HEK293T (cell line): ENCODE data around the gene EDN2.

Source experiments
- CTCF ChIA-PET: fragments of 350-600 bp; formaldehyde crosslinking; extraction: SDS; loops from one replicate; lab custom pipeline; 2021; ENCODE audit warnings: antibody characterized with exemption, inconsistent platforms; lab: Yijun Ruan, JAX
- POLR2A ChIA-PET: fragments of 350-600 bp; formaldehyde crosslinking; extraction: SDS; loops from one replicate; lab custom pipeline; 2020; ENCODE audit warnings: antibody characterized with exemption, inconsistent platforms; lab: Yijun Ruan, JAX
- DNase-seq: peaks from one replicate; pipeline ENCODE4 v3.0.0; 2012; ENCODE audit warnings: mixed read lengths; ENCODE audit errors: extremely low spot score
- ARNT ChIP-seq: fragments of 450-650 bp; IDR thresholded peaks from 2 replicates; pipeline ENCODE4 v1.6.1; 2017; ENCODE audit warnings: mild to moderate bottlenecking
- BHLHE40 ChIP-seq: fragments of 450-650 bp; IDR thresholded peaks from 2 replicates; pipeline ENCODE4 v1.6.1; 2016; ENCODE audit warnings: mild to moderate bottlenecking, moderate library complexity, borderline replicate concordance
- CTBP1 ChIP-seq: fragments of 450-650 bp; IDR thresholded peaks from 2 replicates; pipeline ENCODE4 v1.6.1; 2016; ENCODE audit warnings: borderline replicate concordance
- FOXA1 ChIP-seq: fragments of 450-650 bp; IDR thresholded peaks from 2 replicates; pipeline ENCODE4 v1.6.1; 2016; ENCODE audit warnings: mild to moderate bottlenecking
- FOXK2 ChIP-seq: fragments of 450-650 bp; IDR thresholded peaks from 2 replicates; pipeline ENCODE4 v1.6.1; 2016; ENCODE audit warnings: mild to moderate bottlenecking
- FOXM1 ChIP-seq: fragments of 450-650 bp; IDR thresholded peaks from 2 replicates; pipeline ENCODE4 v1.6.1; 2017; ENCODE audit warnings: mild to moderate bottlenecking, borderline replicate concordance
- HDGF ChIP-seq: fragments of 450-650 bp; IDR thresholded peaks from 2 replicates; pipeline ENCODE4 v1.6.1; 2017; ENCODE audit warnings: antibody characterized with exemption, borderline replicate concordance
- L3MBTL2 ChIP-seq: fragments of 450-650 bp; conservative IDR thresholded peaks from 2 replicates; pipeline ENCODE4 v1.6.1; 2016; ENCODE audit warnings: mild to moderate bottlenecking
- LEF1 ChIP-seq: fragments of 450-650 bp; IDR thresholded peaks from 2 replicates; pipeline ENCODE4 v1.6.1; 2017; ENCODE audit warnings: mild to moderate bottlenecking, borderline replicate concordance
- NFRKB ChIP-seq: fragments of 450-650 bp; IDR thresholded peaks from 2 replicates; pipeline ENCODE4 v1.6.1; 2016; ENCODE audit warnings: mild to moderate bottlenecking, moderate library complexity
- SP1 ChIP-seq: fragments of 450-650 bp; IDR thresholded peaks from 2 replicates; pipeline ENCODE4 v1.6.1; 2017
- SUZ12 ChIP-seq: fragments of 450-650 bp; IDR thresholded peaks from 2 replicates; pipeline ENCODE4 v1.6.1; 2016; ENCODE audit warnings: mild to moderate bottlenecking
- TARDBP ChIP-seq: fragments of 450-650 bp; IDR thresholded peaks from 2 replicates; pipeline ENCODE4 v1.6.1; 2016
- ZNF384 ChIP-seq: fragments of 450-650 bp; IDR thresholded peaks from 2 replicates; pipeline ENCODE4 v1.6.1; 2016
- TF ChIP-seq, protein P1 (sequence below): fragments of 450-650 bp; IDR thresholded peaks from 2 replicates; pipeline ENCODE4 v1.6.1; 2016

Gene EDN2

DNA sequence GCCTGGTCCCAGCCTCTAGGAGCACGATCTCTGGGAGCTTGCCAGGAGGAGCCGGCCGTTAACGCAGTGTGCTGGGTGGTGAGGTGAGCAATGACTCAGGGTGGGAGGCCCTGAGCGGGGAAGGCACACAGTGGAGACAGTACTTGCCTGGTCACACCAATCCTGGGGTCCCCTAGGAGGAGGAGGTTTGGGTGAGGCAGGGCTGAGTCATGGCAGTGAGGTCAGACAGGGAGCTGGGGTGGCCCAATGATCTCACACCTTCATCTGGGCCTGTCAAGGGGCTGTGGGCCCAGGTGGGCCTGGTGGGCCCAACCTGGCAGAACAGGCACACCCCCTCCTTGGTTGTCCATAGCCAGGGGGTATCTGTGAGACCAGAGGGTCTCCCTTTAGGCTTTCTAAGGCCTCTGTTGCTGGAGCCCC is 8.6 kb upstream of the EDN2 start:
- CTCF ChIA-PET, result interaction anchor here (0.6 to 2.3 kb wide), 10 partner anchors 8 to 730 kb away, joined by 3 to 10 read pairs (median 4); partner anchors contain the start of gene EDN2
- POLR2A ChIA-PET, result no interaction called here
- no peak for DNase-seq
- TF ChIP-seq HDGF (no peak), BHLHE40 (no peak), SP1 (no peak), FOXK2 (no peak), ZNF384 (no peak), SUZ12 (no peak), NFRKB (no peak)
- TF ChIP-seq, protein P1, sequence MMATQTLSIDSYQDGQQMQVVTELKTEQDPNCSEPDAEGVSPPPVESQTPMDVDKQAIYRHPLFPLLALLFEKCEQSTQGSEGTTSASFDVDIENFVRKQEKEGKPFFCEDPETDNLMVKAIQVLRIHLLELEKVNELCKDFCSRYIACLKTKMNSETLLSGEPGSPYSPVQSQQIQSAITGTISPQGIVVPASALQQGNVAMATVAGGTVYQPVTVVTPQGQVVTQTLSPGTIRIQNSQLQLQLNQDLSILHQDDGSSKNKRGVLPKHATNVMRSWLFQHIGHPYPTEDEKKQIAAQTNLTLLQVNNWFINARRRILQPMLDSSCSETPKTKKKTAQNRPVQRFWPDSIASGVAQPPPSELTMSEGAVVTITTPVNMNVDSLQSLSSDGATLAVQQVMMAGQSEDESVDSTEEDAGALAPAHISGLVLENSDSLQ, result no peak

DNA sequence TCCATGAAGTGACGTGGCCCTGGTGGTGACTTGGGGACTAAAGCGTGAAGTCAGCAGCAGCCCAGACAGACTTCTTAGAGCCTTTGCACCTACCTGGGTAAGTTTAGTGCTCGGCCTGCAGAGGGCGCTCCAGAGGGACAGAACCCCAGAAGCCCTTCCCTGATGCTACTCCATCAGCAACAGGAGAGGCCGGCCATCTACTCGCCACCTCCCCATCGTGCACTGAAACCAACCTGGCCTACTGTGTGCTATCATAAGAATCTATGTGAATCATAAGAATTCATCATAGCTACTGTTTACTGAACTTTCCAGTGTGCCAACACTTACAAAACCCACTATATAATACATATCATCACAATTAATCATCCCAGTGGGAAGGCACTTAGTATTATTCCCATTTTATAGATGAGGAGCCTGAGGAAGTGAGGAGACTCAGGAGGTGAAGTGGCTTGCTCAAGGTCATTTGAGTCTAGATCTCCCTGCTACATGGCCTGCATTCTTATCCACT is 7.9 kb upstream of the EDN2 start:
- DNase-seq, result peak; percentile 76
- CTCF ChIA-PET, result interaction anchor here (0.9 to 2.3 kb wide), 10 partner anchors 9 to 681 kb away, joined by 3 to 10 read pairs (median 4); no protein-coding TSS in a partner anchor
- POLR2A ChIA-PET, result no interaction called here
- TF ChIP-seq L3MBTL2 (no peak), SP1 (no peak), ZNF384 (no peak), TARDBP (no peak), CTBP1 (no peak), HDGF (no peak), FOXA1 (no peak), BHLHE40 (no peak), ARNT (no peak), FOXK2 (no peak), LEF1 (no peak), NFRKB (no peak)
- TF ChIP-seq, protein P1, result no peak

DNA sequence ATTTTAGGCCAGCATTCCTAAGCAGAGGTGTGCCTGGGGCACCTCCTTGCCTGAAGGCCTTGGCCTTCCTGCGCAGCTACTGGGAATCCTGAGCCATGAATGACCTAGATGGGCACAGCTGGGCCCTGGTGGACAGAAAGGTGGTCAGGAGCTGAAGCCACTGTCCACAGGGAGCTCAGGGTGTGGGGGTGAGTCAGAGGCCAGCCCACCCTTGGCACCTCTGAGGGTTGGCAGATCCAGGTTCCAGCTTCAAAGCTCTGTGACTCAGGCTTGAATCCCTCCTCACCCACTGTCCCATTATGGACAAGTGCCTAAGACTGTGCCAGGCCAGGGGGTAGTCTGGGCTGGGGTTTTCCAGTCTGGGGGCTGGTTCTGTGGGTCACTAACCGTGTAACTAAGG is 6.4 kb upstream of the EDN2 start:
- CTCF ChIA-PET, result interaction anchor here (0.6 to 2.3 kb wide), 3 partner anchors 16 to 283 kb away, joined by 3 to 5 read pairs (median 3); no protein-coding TSS in a partner anchor
- no peak for TF ChIP-seq SP1
- no peak for TF ChIP-seq FOXA1
- TF ChIP-seq BHLHE40, result no peak
- TF ChIP-seq ARNT, result no peak
- no peak for TF ChIP-seq LEF1
- TF ChIP-seq HDGF, result no peak
- no peak for TF ChIP-seq FOXM1
- TF ChIP-seq L3MBTL2, result no peak
- no peak for DNase-seq
- POLR2A ChIA-PET, result no interaction called here

DNA sequence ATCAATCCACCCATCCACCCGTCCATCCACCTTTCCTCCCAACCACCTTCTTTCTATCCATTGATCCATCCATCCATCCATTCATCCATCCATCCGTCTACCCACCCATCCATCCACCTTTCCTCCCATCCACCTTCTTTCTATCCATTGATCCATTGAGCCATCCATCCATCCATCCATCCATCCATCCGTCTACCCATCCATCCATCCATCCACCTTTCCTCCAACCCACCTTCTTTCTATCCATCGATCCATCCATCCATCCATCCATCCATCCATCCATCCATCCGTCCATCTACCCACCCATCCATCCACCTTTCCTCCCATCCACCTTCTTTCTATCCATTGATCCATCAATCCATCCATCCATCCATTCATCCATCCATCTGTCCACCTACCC is 5.1 kb upstream of the EDN2 start:
- no peak for DNase-seq
- ChIA-PET CTCF (no interaction called here), POLR2A (no interaction called here)
- TF ChIP-seq FOXK2, result no peak

DNA sequence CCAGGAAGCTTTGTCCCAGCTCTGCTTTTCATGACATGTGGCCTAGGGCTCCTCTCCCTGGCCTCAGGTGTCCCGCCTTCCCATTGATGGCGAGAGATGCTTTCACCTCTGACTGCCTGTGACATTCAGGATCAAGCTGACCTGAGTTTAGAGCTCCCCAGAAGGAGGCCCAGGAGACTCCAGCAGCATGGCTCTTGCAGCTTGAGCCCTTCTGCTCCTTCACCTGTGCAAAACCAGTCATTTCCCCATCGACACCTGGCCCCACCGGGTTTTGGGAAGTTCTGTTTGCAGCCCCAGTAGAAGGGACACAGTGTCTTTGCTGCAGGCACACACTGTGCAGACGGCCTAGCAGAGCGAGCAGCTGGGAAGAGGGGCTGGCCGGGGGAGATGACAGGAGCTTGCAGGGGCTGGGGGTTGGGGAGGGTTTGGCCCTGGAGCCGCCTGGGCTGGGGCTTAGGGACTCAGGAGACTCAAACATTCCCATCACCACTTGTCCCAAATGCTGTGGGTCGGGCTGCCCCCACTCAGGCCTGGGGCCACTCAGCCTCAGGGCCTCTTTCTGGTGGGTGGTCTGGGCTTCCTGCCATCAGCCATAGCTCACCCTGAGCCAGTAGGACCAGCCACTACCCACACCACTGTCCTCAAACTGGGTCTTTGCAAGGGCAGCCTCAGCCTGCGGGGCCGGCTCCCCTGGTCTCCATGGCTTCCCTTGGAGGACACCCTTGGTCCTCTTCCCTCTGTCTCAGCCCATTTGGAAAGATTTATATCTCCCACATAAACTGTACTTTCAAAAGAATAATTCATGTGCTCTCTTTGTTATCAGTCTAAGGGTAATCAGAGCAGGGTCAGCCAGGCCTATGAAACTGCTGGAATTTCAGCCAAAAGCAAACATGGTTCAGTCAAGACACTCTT is 3.8 kb upstream of the EDN2 start:
- CTCF ChIA-PET, result interaction anchor here (0.7 kb wide), 1 partner anchor 19 kb away, joined by 3 read pairs; no protein-coding TSS in a partner anchor
- TF ChIP-seq ARNT (no peak), LEF1 (no peak), SP1 (no peak), L3MBTL2 (no peak), ZNF384 (no peak), SUZ12 (no peak), FOXM1 (no peak)
- TF ChIP-seq, protein P1, result no peak
- DNase-seq, result no peak
- POLR2A ChIA-PET, result no interaction called here

DNA sequence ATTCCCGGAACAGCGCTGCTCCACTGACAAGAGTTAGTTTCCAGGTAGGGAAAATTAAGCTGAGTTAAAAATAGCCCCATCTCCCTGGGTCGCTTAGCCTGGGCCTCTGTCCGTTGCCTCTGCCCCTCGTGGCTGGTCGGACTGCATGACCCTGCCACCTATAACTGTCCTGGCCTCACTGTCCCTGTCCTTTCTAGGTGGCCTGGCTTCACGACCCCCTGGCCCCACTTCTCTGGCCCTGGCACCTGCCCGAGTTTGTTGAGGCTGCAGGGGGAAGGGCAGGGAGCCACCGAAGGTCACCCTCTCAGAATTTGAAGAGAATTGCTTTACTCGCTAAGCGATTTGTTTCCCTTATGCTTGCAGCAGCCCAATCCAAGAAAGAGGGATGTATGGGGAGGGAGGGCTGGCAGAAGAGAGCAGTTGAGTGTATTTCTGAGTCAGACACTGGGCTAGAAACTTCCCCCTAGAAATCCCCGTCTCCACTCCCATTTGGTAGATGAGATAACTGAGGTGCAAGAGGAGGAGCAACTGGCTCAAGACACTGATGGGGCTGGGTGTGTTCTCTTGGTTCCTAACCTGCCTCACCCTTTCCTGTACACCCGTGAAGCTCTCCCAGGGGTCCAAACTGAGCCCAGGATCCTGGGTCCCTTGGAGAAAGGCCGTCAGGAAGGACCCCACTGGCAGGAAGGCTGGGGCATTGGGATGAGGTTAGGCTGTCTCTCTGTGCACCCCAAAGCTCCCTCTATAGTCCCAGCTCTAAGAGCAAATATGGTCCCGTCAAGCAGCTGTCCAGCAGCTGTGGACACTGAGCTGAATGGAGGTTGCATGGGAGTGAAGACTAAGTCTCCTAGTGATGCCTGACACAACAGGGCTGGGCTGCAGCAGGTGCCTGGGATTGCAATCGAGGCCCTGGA is 2.9 kb upstream of the EDN2 start:
- ChIA-PET POLR2A (no interaction called here), CTCF (interaction anchor here (0.6 kb wide), 1 partner anchor 92 kb away, joined by 4 read pairs; no protein-coding TSS in a partner anchor)
- no peak for DNase-seq
- TF ChIP-seq HDGF, result no peak
- TF ChIP-seq ARNT, result no peak
- no peak for TF ChIP-seq BHLHE40
- no peak for TF ChIP-seq FOXK2
- TF ChIP-seq FOXM1, result no peak
- TF ChIP-seq, protein P1, result no peak
- TF ChIP-seq ZNF384, result no peak
- no peak for TF ChIP-seq CTBP1
- TF ChIP-seq SUZ12, result no peak
